Stimulated activated CD8-positive, alpha-beta memory T cell treated with anti-CD3 and anti-CD28 coated beads, Interleukin-7, amount 100 ng/mL, for 4 hours (primary cell): Measurements from ENCODE around the gene FCRL2.
"Not testable (repeated sequence)": the region's sequence is repeated elsewhere in the genome, so short reads cannot be mapped to it uniquely, and the experiment has no call there.

Experiments
- DNase-seq, 2 donors: peaks; one replicate each; pipeline ENCODE4 v3.0.0-alpha.2; 2020; ENCODE audit warnings: low read depth in 2 of 2

Gene FCRL2

DNA sequence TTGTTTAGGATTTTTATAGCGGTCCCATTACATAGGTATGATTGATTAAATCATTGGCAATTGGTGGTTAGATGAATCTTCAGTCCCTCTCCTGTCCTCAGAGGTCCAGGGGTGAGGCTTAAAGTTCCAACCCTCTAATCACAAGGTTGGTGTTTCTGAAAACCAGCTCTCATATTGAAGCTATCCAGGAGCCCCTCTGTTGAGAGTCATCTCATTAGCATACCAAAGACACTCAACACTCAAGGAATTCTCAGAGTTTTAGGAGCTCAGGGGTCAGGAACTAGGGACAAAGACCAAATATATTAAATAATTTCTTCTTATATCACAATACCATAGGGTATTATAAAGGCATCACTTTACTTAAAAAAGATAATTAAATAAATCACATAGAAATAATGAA lies 23.3 kb downstream of the FCRL2 start:
- no peak for DNase-seq

DNA sequence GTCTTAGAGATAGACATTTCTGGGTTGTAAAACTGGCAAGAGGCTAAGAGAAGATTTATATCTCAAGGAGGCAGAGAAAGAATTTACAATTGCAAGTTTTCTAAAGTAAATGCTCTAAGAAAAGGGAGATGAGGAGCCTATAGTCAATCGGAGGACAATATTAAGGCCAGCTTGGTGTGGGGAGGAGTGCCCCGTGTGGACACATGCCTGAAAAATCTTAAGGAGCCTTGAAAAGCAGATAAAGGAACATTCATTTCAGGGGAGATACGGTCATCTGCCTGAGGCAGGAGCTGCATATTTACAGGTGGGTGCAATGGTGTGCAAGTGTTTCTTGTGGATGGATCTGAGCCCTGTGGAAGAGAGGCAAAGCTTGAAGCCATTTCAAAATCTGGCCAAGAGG lies 25.6 kb downstream of the FCRL2 start:
- DNase-seq, result no peak

DNA sequence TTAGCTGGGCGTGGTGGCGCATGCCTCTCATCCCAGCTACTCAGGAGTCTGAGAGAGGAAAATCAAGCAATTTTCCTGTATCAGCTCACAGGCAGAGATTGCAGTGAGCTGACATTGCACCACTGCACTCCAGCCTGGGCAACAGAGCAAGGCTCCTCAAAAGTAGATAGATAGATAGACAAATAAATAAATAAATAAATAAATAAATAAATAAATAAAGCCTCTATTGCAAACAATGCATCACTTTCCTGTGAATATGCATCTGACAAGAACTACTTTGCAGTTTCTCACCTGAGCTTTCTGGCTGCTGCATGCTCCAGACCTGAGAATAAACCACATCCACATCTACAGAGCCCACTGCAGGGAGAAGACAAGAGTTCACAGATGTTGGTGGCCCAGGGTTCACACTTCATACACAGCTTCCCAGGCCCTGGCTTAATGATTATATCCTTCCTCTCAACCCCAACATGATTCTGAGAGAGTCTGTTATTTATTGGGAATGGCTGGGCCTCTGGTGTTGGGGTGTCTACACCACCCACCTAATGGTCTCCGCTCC lies 28.6 kb downstream of the FCRL2 start:
- DNase-seq, result no peak

DNA sequence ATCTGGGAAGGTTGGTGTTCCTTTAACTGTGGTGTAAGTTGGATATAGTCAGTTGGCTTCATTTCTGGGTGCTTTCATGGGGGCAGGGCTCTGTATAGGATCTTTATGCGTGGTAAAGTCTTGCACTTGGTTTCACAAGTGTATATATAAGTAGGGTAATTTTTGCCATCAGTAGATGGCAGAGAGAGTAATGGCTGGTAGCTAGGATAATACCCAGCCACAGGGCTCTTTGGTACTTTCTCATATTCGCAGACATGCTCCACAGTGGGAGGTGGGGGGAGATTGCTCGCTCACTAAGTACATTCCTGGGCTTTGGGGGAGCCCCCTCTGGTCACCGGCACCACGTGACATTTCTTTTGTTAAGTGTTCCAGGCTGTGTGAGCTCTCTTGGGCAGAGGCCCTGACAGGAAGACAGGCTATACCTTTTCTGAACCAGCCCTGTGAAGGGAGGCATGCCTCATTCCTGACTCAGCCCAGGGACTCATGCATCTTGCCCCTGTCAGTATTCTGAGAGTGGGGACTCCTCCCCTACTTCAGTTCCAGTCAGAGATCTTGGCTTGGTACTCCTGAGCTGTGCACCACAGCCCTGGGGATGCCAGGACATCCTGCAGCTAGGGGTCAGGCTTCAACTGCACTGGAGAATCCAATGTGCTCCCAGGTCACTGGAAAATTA lies 37.6 kb downstream of the FCRL2 start:
- DNase-seq, result no peak

DNA sequence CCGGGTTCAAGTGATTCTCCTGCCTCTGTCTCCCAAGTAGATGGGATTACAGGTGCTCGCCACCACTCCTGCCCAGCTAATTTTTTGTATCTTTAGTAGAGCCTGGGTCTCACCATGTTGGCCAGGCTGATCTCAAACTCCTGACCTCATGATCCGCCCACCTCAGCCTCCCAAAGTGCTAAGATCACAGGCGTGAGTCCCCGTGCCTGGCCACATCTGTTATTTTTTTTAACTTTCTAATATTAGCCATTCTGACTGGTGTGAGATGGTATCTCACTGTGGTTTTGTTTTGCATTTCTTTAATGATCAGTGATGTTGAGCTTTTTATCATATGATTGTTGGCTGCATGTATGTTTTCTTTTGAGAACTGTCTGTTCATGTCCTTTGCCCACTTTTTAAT lies 40.9 kb downstream of the FCRL2 start:
- not testable (repeated sequence) for DNase-seq

DNA sequence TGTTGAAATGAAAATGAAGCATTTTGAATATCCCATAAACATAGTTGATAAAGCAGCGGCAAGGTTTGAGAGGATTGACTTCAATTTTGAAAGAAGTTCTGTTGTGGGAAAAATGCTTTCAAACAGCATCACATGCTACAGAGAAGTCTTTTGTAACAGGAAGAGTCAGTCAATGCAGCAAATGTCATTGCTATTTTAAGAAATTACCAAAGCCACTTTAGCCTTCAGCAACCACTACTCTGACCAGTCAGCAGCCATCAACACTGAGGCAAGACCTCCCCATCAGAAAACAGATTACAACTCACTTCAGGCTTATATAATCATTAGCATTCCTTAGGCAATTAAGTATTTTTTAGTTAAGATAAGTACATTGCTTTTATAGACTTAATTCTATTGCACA lies 42.6 kb downstream of the FCRL2 start:
- DNase-seq, result no peak

DNA sequence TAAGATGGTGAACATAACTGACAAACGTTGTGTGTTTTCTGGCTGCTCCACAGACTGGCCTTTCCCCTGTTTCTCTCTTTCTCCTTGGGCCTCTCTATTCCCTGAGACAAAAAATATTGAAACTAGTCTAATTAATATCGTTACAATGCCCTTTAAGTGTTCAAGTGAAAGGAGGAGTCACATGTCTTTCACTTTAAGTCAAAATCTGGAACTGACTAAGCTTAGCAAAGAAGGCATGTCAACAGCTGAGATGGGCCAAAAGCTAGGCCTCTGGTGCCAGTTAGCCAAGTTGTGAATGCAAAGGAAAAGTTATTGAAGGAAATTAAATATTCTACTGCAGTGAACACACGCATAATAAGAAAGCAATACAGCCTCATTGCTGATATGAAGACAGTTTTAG lies 44.2 kb downstream of the FCRL2 start:
- no peak for DNase-seq

DNA sequence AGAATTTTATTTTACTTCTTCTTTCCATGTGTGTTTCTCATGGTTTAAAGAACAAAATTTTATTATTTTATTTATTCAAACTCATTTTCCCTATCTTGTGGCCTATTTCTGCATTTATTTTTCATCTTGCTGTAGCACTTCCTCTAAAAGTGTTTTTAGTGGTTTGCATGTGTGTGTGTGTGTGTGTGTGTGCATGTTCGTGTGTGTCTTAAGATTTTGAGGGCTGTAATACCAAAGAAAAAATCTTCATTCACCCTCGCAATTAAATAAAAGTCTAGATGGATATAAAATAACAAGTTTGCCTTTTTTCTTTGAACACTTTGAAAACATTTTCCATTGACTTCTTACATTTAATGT lies 51.7 kb downstream of the FCRL2 start:
- DNase-seq, result no peak

DNA sequence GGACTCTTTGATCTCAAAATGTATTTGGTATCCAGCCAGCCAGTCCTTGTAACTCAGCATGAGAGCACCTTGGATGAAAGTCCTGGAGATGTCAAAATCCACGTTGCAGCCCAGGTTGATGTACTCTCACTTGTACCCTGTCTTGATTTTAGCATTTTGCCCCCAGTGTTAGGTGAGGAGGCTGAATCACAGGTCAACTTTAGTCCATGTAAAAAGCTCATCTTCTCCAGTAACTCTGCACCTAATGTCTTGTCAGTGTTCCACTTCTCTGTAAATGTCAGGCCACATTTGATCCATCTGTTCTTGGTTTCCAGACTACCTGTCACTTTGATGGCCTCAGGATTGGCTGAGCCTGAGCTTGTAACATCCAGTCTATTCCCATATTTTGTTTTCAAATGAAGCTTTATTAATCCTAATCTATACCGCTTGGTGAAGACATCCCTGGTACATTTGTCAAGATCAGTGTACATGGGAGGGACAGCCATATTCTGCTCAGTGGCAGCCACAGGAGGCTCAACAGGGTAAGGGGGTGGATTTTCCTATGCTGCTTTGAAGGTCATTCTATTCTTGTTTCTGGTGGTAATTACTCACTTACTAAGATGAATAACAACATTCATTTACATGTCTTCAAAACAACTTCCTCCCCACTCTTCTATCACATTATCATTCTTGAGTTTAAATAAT lies 52.3 kb downstream of the FCRL2 start:
- no peak for DNase-seq

DNA sequence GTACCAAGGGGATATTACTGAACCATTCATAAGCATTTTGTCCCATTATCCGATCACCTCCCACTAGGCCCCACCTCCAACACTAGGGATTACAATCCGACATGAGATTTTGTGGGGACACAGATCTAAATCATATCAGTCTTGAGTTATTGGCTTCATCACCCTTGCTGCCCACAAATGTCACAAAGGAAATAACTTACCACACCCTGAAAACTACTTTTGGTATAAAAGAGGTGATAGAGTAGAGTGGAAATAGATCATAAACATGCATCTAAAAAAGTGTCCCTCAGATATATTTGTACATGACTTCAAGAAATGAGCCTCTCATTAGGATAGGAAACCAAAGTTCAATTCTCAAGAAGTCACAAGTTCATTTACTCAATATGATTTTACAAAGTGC lies 53.8 kb downstream of the FCRL2 start:
- no peak for DNase-seq

DNA sequence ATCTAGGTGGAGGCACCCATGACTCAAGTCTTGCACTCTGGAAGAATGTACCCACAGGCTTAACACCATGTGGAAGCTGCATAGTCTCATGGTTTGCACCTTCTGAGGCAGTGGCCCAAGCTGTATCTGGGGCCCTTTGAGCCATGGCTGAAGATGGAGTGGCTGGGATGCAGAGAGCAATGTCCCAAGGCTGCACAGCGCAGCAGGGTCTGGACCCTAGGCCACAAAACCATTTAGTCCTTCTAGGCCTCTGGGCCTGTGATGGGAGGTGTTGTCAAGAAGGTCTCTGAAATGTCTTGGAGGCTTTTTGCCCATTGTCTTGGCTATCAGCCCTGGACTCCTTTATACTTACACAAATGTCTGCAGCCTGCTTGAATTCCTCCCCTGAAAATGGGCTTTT lies 54.9 kb downstream of the FCRL2 start:
- no peak for DNase-seq

DNA sequence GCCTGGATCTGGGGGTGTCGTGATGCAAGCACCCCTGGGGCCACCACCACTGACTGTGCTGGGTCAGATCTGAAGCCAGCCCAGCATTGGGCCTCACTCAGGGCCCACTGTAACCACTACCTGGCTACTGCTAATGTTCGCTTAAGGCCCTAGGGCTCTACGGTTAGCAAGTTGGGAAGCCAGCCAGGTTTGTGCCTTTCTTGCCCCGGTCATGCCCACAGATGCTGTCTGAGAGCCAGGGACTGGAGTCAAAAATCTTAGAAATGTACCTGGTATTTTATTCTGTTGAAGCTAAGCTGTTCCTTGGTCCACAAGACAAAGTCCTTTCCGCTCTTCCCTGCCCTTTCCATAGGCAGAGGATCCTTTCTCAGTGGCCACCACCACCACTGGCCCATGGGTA lies 61.2 kb downstream of the FCRL2 start:
- no peak for DNase-seq

DNA sequence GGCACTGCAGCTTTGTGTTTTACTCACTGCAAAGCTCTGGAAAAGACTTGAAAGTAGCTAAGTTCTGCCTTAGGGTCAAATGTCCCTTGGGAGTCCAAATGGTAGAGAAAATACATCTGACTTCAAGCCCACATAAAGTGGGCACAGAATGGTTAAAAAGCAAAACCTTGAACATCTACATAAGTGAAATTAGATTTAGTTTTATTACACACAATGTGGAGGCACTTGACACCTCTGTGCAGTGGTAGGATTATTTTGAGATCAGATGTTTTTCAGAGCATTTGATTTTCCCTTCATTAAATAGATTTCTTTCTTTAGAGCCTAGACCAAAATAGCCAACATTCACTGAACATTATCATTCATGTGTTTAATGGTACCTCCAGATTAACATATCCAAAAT lies 65.1 kb downstream of the FCRL2 start:
- no peak for DNase-seq

DNA sequence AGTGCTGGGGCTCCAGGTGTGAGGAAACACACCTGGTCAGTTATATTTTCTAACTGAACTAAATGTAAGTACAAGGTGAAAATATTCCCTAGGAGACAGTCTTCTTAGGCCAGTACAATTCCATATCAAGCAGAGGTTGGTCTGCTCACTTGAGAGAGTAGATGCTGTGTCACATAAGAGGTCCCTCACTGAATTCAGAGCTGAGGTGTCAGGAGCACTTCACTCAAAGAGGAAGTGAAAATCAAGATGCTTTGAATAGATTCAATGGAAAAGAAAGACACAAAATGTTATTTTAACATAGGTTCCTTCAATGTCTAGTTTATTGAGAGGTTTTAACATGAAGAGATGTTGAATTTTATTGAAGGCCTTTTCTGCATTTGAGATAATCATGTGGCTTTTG lies 72.1 kb downstream of the FCRL2 start:
- no peak for DNase-seq

DNA sequence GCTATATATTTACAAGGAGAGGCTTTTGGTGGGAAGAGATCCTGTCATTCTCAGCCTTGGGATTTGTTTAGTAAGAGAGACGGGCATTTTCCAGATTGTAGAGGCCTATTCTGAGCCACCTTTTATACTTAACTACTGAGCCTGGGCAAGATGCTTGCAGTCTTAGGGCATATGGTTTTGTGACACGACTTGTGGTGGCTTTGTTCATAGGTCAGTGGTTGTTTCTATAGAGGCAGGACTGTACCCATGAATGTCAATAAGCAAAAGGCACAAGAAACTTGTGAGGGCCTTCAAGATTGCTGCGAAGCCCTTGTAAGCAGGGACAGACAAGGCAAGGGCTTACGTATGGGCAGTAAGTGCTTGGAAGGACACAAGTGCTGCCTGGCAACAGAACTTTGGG lies 73.0 kb downstream of the FCRL2 start:
- no peak for DNase-seq

DNA sequence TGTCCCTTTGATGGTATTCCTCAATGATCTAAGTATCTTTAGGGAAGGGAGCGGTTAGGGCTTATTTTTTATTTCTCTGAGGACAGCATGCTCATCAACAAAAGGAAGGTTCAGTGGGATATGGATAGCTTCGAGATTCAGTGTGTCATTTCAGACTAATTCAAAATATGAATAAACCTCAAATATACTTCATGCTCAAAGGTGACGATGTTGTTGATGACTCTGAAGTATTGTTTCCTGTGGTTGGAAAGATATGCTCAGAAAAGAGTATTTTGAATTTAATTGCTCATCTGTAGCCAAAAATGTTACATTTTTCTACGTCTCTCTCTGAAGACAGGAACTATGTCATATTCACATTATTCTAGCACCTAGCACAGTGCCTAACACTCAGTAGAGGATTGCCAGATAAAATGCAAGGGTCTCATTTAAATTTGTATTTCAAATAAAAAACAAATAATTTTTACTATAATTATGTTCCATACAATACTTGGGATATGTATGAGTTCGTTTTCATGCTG lies 74.6 kb downstream of the FCRL2 start:
- DNase-seq, result no peak

DNA sequence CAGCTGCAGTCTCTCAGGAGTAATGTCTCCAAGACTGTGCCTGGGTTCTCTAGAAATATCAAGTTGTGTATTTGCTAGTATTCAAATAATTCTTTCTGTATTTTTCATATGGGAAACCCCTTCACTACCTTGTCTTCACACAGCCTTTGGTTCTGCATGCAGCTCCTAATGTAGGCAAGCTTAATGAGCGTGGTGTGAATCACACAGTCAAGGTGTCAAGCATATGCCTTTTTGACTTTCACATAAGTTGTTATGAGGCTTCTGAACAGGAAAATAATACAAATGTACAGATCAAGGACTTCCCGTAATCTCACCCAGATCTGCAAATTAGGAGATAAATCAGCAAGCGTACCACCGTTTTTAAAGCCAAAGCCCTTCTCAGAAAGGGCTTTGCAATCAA lies 76.2 kb downstream of the FCRL2 start, which contains the start of gene FCRL3:
FCRL3 (minus strand) TSS at position 38 of the 400 bp plus-strand sequence. CDS start 280 bp downstream, outside the sequence.
- no peak for DNase-seq

DNA sequence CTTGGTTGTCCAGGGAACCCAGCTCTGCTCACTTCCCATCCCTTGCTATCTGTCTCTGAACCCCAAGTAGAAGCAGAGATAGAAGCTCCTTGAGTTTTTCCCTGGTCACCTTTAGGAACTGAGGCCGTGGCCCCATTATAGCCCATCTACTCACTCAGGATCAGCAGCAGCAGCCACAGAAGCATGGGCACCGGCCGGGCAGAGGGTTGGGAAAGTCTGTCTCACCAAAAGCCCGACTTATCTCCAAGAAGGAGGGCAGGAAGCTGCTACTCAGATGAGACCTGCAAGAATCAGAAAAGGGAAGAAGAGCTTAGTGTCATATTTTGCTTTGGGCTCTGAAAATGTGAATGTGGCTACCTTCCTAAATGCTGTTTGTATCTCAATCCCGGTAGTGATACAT lies 76.6 kb downstream of the FCRL2 start:
- no peak for DNase-seq

DNA sequence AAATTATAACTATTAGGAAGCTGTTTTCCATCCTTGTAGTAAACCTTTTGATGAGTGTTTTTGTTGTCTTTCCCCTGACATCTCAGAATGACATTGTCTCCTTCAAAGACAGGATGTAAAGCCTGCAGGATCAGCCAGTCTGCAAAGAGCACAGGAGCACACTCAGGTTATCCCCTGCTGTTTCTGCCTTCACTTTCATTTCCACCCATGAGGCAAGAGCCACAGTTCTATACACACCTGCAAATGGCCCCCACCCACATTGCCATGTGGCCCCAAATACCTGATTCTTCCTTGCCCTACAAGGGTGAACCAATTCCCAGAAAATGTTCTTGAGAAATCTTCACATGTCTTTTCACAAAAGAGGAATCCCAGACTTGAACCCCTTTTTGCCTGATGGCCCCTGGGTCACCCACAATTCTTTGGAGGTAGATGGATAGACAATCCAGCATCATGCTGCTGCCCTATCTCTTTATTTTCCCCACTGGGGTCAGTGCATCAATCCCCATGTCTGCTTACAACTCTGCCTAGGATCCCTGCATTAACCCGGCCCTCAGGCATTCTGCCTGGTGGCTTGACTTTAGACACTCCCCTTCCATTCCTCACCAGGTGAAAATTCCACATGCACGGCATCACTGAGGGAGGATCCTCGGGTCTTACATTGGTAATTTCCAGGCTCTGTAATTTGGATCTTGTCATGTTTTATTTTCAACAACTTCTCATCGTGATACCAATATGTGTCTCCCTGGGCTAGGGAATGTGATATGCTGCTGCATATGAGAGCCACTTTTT lies 79.0 kb downstream of the FCRL2 start:
- DNase-seq, result no peak

DNA sequence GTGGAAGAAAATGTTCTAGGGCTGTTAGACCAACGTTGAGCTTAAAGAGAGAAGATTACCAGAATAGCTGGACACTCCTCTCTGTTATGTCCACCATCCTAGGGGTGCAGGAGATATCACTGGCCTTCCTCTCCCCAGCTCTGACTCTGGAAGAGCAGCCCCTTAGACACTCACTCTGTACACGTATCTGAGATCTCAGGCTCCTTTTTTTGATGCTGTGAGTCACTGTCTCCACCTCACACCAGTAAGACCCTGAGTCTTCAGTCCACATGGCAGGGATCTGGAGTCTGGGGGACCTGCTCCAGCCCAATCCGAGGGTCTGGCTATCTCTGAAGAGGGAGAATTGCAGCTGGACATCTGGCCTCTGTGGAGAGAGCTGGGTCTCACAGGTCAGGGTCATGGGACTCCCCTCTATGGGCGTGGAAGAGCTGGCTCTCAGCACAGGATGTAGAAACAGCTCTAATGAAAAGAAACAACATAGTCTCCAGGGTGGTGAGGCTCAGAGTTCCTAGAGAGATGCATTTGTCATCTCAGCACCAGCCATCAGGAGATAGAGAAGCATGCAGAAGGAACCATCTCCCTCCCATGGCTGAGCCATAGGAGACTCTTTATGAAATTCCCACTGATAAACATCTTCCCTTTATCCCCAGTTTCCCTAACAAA lies 79.8 kb downstream of the FCRL2 start:
- no peak for DNase-seq
